GM19452 (cell line): ENCODE measurements around the gene TICAM1.
"Not testable (repeated sequence)": the region's sequence is repeated elsewhere in the genome, so short reads cannot be mapped to it uniquely, and the experiment has no call there.

Experiments
- ATAC-seq: cut with Tn5 transposase; IDR thresholded peaks from one replicate; pipeline ENCODE4 v1.9.1; 2021; ENCODE audit not compliant: unreplicated experiment

Gene TICAM1

GRCh38 chr19:4831304-4831978 is at the start of gene TICAM1:
TSS of gene TICAM1 (minus strand) at chr19:4831712. CDS start at chr19:4818377, 13,335 bp downstream.
- peak; percentile 68 for ATAC-seq

DNA sequence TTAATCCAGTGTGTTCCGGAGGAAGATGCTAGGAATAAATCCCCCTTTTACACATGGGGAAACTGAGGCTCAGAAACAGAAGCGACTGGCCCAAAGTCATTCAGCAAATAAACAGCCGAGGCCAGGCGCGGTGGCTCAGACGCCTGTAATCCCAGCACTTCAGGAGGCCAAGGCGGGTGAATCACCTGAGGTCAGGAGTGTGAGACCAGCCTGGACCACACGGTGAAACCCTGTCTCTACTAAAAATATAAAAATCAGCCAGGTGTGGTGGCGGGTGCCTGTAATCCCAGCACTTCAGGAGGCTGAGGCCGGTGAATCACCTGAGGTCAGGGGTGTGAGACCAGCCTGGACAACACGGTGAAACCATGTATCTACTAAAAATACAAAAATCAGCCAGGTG is 47.5 kb upstream of the TICAM1 start:
- ATAC-seq, result no peak

GRCh38 chr19:4878491-4878968 is 47.0 kb upstream of the TICAM1 start:
- ATAC-seq, result no peak

GRCh38 chr19:4877753-4878490 is 46.4 kb upstream of the TICAM1 start:
- no peak for ATAC-seq

DNA sequence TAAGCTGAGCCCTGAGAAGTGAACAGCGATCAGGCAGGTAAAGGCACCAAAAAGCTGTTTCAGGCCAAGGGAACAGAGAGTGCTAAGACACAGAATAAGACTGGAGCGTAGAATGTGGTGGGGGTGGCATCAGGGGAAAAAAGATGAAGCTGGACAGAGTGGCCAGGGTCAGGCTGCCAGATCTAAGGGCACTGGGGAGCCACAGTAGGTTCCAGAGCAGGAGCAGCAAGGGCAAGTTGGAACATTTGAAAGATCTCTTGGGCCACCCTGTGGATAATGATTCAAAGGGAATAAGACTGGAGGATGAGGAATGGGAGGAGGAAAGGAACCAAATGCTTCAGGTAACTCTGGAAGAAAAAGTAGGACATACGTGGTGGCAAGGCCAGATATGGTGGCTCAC is 42.4 kb upstream of the TICAM1 start:
- ATAC-seq, result no peak

GRCh38 chr19:4871711-4872110 is 40.2 kb upstream of the TICAM1 start:
- ATAC-seq, result no peak

DNA sequence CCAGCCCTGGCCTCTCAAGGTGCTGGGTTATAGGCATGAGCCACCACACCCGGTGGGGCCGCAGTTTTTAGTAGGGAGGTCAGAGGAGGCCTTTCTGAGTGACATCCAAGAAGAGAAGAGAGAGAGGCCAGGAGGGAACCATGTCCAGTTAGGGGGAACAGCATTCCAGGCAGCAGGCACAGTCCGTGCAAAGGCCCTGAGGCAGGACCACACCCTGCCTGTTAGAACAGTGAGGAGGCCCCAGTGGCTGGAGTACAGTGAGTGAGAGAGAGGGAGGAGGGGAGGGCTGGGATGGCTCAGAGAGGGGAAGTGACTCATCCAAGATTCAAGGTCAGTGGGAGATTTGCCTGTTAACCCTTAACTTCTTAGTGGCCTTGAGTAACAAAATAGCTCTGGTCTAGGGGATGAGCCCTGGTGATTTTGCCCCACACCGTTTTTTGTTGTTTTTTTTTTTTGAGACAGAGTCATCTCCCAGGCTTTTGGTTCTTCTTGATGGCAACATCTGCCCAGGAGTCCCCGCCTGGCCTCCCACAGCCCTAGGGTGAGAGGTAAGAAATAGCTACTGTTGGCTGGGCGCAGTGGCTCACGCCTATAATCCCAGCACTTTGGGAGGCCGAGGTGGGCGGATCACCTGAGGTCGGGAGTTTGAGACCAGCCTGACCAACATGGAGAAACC is 38.7 kb upstream of the TICAM1 start:
- ATAC-seq, result no peak

DNA sequence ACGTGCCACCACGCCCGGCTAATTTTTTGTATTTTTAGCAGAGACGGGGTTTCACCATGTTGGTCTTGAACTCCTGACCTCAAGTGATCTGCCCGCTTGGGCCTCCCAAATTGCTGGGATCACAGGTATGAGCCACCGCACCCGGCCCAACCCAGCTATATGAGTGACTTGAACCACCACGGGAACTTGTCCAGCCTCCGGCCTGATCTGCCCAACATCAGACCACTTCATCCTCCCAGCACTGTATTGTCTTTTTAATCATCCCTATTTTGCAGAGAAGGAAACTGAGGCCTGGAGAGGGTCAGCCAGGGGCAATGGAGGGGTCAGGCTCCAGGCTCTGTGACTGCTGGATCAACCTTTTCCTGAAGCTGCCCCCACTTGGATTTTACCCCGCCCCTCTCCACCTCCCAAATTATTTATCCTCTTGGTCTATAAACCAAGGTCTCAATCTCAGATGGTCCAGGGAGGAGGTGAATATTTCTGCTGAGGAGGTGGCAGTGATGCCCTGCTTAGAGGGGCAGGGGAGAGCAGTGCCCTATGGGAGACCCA is 36.8 kb upstream of the TICAM1 start:
- ATAC-seq, result no peak

GRCh38 chr19:4867534-4868285 is 36.2 kb upstream of the TICAM1 start, which contains the start of gene PLIN3:
TSS of gene PLIN3 (minus strand) at chr19:4867667. CDS start at chr19:4861394, 6,273 bp downstream.
- no peak for ATAC-seq

DNA sequence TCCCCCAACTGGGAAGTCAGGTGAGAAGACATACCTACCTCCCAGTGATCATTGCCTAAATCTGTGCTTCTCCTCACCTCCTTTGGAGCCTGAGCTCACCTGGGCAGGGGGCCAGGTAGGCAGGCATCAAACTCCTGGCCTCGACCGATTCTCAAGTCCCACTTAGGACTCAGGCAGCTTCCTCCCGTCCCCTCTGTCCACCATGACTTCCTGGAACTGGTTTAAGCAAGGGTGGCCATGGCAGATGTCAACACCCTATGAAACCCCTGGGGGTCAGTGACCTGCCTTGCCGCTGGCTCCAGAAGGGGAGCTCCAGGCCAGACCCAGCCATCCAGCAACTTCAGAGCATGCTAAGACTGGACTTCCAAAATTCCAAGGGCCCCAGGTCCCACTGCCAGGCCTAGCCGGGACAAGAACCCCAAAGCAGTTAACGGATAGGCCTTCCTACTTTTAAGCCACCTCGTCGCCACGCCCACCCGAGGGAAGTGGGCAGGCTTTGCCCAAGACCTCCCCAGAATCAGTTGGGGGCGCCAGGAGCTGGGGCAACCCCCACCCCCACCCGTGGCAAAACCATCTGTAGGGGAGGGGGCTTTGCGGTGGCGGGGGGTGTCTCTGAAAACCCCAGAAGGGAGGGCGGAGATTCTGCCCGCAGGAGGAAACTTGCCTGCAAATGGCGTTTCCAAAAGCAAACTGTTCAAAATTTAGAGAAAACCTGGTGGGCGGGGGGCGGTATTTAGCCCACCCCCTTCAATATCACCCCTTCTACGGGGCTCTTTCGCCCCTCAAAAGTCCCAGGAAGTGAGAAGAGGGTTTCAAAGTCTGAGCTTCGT is 35.3 kb upstream of the TICAM1 start:
- ATAC-seq, result no peak

DNA sequence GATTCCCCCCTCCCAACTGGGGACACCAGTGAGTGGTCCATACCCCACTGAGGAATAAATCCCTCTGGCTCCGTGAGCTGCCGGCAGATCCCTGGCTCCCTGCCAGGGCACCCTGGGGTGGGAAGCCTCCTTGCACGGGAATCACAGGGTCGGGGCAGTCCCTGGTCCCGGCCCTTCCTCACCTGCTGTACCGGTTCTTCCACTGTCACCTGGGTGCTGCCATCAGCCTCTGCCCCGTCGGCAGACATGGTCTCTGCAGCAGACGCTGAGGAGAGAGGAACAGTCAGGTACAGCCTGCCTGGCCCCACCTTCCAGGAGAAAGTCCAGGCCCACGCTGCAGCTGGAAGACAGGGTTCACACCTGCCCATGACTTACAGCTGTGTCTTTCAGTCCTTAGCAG is 29.6 kb upstream of the TICAM1 start:
- no peak for ATAC-seq

- ATAC-seq, result no peak
Observed at GRCh38 chr19:4859697-4860096, 28.2 kb upstream of the TICAM1 start.

DNA sequence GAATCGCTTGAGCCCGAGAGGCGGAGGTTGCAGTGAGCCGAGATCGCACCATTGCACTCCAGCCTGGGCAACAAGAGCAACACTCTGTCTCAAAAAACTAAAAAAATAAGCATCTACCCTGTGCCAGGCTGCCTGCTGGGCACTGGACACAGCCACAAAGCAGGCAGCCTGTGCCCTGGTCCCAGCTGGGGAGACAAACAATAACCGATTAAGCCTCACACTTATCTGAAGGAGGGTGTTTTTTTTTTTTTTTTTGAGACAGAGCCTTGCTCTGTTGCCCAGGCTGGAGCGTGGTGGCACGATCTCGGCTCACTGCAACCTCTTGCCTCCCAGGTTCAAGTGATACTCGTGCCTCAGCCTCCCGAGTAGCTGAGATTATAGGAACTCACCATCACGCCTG is 25.0 kb upstream of the TICAM1 start:
- not testable (repeated sequence) for ATAC-seq

- ATAC-seq, result not testable (repeated sequence)
Observed at GRCh38 chr19:4853506-4853905, 22.0 kb upstream of the TICAM1 start.

GRCh38 chr19:4852484-4852883 is 21.0 kb upstream of the TICAM1 start:
- no peak for ATAC-seq

DNA sequence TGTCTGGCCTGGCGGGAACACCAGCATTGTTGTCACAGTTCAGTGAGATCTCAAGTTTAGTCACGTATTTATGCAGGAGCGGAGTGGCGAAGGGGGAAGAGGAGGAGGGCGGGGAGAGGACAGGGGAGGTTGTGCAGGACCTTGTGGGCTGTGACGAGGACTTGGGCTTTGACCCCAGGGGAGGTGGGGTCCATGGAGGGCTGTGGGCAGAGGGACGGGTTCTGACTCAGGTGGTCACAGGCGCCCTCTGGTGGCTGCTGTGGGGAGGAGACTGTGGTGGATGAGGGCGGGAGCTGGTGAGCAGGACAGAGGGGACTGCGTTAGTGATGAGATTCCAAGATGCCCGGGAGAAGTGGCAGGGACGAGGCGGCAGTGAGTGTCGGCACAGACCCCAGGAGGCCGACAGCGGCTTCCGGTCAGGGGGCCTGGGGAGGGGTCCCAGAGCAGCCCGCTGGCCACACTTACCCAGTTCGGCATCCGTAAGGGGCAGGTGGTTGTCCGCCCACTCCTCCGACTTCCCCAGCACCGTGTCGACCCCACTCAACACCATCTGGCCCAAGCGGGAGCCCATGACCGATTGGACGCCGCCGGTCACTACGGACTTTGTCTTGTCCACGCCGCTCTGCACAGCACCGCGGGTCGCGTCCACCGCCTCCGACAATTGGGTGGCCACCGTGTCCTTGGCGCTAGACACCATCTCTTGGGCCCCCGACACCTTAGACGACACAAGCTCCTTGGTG is 20.2 kb upstream of the TICAM1 start:
- no peak for ATAC-seq

GRCh38 chr19:4849019-4849418 is 17.5 kb upstream of the TICAM1 start:
- no peak for ATAC-seq

- no peak for ATAC-seq
Observed at GRCh38 chr19:4847190-4847973, 15.9 kb upstream of the TICAM1 start.
